ENCODE data around the gene DAD1. TPM values are rescaled to one million over a fixed set of nuclear protein-coding genes. Genes with fewer than 3 reads are reported as not detected.

DAD1 gene
- total RNA-seq, 3 donors from 2014 or later, result 287 to 323 (median 300) TPM

DNA sequence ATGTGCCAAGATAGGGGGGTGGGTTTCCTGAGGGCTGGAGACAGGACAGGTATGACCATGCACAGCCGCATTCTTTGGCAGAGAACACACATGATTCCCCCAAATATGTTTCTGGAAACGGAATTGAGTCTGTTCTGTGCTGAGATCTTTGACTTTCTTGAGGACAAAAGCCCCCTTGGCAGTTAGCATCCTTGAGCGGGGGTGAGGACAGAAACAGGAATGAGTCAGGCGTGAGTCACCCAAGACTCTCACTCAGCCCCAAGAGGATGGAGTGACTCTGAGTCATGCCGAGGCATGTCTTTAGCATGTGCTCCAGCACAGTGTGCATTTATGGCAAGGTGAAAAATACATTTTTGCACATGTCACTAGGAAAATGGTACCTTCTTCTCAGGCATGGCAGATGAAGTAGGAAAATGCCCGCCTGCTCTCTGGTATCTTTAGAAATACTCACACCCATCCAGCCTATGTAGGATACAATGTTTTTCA is 52.1 kb downstream of the DAD1 start:
- H3K4me3 Mint-ChIP-seq, result peak overlapping the region; percentile 82
- ATAC-seq (peak; percentile 92 to 93), DNase-seq (peak; percentile 86)
- H3K36me3 Mint-ChIP-seq (ENCODE audit: insufficient read depth), result peaks cover 89% of the 10 kb centered on the region
- no peaks in the 10 kb centered on the region for H3K9me3 Mint-ChIP-seq
- peaks cover 93% of the 10 kb centered on the region for H3K4me1 Mint-ChIP-seq (ENCODE audit: low read depth)
- no peaks in the 10 kb centered on the region for H3K27me3 Mint-ChIP-seq (ENCODE audit: low read depth)

DNA sequence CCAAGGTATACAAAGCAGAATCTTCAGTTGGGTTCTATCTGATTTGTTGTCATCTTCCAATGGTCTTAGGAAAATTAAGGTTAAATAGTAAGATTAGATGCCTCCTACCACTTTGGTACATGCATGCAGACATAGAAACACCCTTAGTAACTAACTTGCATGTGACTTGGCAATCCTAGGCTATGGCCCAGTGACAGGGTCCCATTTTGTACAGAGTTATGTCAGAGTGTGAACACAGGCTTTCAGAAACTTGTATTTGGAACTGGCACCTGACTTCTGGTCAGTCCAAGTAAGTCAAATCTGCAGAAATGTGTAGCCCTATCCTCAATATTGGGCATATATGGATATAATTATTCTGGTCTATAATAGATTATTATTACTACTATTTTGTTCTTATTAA is 53.1 kb downstream of the DAD1 start:
- peaks cover 86% of the 10 kb centered on the region for H3K36me3 Mint-ChIP-seq (ENCODE audit: insufficient read depth)
- DNase-seq (no peak), ATAC-seq (no peak)
- peaks cover 93% of the 10 kb centered on the region for H3K4me1 Mint-ChIP-seq (ENCODE audit: low read depth)
- H3K4me3 Mint-ChIP-seq, result peak overlapping the region; percentile 19
- no peaks in the 10 kb centered on the region for H3K27me3 Mint-ChIP-seq (ENCODE audit: low read depth)
- no peaks in the 10 kb centered on the region for H3K9me3 Mint-ChIP-seq

DNA sequence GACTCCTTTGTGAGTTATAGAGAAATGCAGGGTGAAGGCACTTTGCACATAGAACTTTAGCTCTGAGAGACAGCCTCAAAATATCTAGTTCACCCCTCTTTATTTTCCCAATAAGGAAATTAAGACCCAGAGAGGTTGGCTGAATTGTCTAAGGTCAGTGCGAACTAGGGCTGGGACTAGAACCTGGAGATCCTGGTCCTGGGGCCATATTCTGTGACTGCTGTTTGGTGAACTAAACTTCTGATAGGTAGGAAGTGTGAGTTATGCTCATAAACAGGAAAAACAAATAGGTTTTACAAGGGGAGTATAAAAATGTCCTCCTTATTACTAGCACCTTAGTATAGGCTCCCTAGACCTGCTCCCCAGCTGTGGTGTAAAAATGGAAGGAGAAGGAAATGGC is 53.9 kb downstream of the DAD1 start:
- Mint-ChIP-seq H3K4me1 (ENCODE audit: low read depth) (peaks cover 90% of the 10 kb centered on the region), H3K27me3 (ENCODE audit: low read depth) (no peaks in the 10 kb centered on the region), H3K9me3 (no peaks in the 10 kb centered on the region), H3K4me3 (peak overlapping the region; percentile 70), H3K36me3 (ENCODE audit: insufficient read depth) (peaks cover 81% of the 10 kb centered on the region)
- ATAC-seq (no peak), DNase-seq (no peak)

DNA sequence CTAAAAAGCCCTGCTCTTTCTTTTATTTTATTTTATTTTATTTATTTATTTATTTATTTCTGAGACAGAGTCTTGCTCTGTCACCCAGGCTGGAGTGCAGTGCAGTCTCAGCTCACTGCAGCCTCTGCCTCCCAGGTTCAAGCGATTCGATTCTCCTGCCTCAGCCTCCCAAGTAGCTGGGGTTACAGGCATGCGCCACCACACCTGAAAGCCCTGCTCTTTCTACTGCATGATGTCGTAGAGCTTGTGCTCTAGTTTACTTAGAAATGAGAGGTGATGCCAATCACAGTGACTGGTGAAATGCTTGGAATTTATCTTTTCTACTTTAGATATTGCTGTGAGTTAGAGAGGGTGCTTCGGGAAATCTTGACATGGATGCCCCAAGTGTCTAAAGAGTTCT is 54.5 kb downstream of the DAD1 start:
- Mint-ChIP-seq H3K27me3 (ENCODE audit: low read depth) (no peaks in the 10 kb centered on the region), H3K4me1 (ENCODE audit: low read depth) (peaks cover 90% of the 10 kb centered on the region), H3K4me3 (peak overlapping the region; percentile 70), H3K9me3 (no peaks in the 10 kb centered on the region), H3K36me3 (ENCODE audit: insufficient read depth) (peaks cover 82% of the 10 kb centered on the region)
- DNase-seq (no peak), ATAC-seq (no peak)

DNA sequence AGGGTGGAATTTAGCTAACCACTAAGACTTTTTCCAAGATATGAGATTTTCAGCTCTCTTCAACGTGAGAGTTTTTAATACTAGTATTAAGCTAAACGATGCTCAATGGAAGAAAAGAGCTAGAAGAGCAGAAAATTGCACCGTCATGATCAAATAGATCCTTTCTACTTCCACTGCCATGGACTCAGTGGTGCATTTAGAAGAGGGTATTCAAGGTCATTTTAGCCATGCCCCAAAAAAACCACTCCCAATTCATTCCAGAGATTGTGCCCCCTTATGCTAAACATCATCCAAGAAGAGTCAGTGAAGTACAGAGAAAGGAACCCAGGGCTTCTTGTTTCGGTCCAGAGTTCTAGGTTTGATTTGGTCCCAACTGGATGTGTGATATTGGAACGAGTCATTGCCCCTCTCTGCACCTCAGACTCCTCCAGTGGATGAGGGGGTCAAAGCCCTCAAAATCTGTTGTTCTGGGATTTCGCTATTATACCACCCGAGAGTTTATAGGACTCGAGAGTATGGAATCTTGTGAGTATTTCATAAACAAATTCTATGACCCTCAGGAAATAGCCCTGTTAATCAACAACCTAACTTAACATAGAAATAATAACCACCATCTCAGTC is 55.2 kb downstream of the DAD1 start:
- peak overlapping the region; percentile 82 for H3K4me3 Mint-ChIP-seq
- no peak for ATAC-seq
- H3K9me3 Mint-ChIP-seq, result no peaks in the 10 kb centered on the region
- DNase-seq, result no peak
- peaks cover 82% of the 10 kb centered on the region for H3K36me3 Mint-ChIP-seq (ENCODE audit: insufficient read depth)
- peaks cover 90% of the 10 kb centered on the region for H3K4me1 Mint-ChIP-seq (ENCODE audit: low read depth)
- no peaks in the 10 kb centered on the region for H3K27me3 Mint-ChIP-seq (ENCODE audit: low read depth)

DNA sequence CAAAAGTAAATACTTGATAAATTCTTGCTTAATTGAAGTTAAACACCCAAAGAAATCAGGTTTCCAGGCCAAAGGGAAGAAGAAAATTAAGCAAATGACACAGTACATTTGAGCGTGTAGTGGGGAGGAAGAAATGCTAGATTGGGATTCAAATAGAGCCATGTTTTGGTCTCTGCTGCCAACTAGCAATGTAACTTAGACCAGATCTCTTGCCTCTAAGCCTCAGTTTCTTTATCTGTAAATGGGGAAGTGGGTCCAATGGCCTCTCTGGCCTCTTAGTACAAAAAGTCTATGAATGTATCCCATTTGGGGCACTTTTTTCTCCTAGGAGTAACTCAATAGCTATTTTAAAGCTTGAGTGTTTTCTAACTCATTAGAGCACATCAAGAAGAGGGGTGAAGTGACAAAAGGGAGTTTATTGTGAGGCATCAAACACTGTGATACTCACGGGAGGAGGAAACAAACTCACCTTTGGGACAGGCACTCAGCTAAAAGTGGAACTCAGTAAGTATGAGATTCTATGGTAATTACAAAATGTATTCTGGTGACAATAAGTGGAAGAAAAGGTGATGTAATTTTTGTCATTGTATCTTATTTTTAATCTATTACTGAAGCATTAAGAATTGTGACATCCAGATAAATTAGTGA is 55.8 kb downstream of the DAD1 start:
- Mint-ChIP-seq H3K9me3 (no peaks in the 10 kb centered on the region), H3K27me3 (ENCODE audit: low read depth) (no peaks in the 10 kb centered on the region), H3K36me3 (ENCODE audit: insufficient read depth) (peaks cover 82% of the 10 kb centered on the region), H3K4me3 (peak overlapping the region; percentile 82), H3K4me1 (ENCODE audit: low read depth) (peaks cover 90% of the 10 kb centered on the region)
- DNase-seq (no peak), ATAC-seq (no peak)

DNA sequence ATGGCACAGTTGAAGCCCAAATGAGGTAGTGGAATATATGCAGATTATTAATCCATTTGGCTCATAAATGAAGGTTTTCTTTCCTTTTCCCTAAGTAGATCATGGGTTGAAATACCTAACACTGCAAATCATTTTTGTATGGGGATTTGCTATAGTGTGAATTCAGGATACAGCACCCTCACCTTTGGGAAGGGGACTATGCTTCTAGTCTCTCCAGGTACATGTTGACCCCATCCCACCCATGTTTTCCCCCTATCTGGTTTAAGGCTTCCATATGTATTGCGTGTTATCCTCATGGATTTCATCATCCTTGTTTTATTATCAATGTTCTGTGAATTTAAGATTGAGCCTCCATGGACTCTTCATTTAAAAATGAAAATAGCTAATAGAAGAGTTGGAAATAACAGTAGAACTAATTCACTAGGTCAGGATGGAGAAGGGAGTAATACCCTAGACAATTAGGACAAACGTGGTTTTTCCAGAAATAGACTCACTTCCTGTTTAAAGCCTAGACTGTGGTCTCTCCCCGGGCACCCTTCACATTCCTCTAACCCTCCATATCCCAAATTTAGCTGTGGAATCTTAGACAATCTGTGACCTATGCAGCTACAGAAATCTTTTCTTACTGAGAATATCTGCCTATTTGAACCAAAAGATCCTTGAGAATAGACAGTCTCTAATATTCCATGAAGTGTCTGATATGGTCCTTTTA is 56.5 kb downstream of the DAD1 start:
- H3K4me1 Mint-ChIP-seq (ENCODE audit: low read depth), result peaks cover 88% of the 10 kb centered on the region
- peaks cover 79% of the 10 kb centered on the region for H3K36me3 Mint-ChIP-seq (ENCODE audit: insufficient read depth)
- ATAC-seq, result no peak
- no peaks in the 10 kb centered on the region for H3K9me3 Mint-ChIP-seq
- H3K4me3 Mint-ChIP-seq, result peak overlapping the region; percentile 82
- no peak for DNase-seq
- H3K27me3 Mint-ChIP-seq (ENCODE audit: low read depth), result no peaks in the 10 kb centered on the region

DNA sequence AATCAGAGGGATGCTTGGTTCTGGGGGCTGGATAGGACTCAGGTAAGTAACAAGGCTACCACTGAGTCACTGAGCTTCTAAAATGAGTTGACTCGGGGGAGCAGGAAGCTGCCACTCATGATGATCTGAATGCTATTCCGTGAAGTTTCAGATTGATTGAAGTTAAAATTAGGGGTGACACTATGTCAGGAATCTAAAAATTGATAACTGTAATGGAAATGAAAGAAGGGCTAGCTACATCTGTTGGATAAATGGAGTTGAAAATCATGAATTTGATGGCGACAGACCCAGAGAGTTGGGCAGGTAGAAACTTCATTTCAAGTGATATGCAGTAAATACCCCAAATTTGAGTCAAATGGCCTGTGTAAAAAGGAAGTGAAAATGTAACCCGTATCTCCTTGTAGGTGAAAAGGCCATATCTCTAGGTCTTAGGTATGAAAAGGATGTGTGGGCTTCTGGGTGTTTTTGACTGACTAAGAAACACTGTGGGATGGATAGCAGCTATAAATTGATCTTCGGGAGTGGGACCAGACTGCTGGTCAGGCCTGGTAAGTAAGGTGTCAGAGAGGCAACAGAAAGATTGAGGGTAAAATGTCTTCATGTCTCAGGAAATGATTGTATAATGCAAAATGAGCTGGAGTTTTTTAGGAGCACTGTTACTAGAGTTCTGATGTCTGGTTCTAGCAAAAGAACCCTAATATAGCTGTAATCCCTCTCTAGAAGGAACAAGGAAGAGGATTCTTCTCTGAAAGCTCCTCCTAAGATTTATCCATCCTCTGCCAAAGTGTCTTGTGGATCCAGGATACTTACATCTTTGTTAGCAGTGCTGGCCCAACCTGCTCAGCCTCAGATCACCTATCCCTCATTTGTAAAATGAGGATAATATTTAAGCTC is 57.3 kb downstream of the DAD1 start:
- peak; percentile 85 to 87 for ATAC-seq

DNA sequence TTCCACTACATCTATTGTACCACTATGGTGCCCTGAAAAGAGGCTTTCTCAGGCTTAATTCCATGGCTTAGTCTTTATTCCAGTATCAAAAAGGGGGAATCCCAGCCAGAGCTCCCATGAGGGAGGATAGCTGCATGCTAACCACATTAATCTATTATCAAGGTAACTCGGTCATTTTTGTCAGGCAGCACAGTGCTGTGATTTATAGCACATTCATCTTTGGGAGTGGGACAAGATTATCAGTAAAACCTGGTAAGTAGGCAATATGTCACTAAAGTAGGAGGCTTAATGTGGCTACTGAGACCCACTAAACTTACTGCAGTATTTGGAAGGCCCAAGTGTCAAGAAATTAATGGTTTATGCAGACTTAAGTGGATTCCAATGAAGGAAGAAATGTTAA is 58.9 kb downstream of the DAD1 start:
- Mint-ChIP-seq H3K27me3 (ENCODE audit: low read depth) (no peaks in the 10 kb centered on the region), H3K36me3 (ENCODE audit: insufficient read depth) (peaks cover 84% of the 10 kb centered on the region), H3K4me3 (peak overlapping the region; percentile 83), H3K4me1 (ENCODE audit: low read depth) (peaks cover 92% of the 10 kb centered on the region), H3K9me3 (no peaks in the 10 kb centered on the region)
- DNase-seq (no peak), ATAC-seq (no peak)

More for the DNA sequence above, 57.3 kb downstream of the DAD1 start:
- Mint-ChIP-seq H3K27me3 (ENCODE audit: low read depth) (no peaks in the 10 kb centered on the region), H3K4me1 (ENCODE audit: low read depth) (peaks cover 88% of the 10 kb centered on the region), H3K4me3 (peak overlapping the region; percentile 82), H3K9me3 (no peaks in the 10 kb centered on the region), H3K36me3 (ENCODE audit: insufficient read depth) (peaks cover 79% of the 10 kb centered on the region)
- DNase-seq, result no peak

DNA sequence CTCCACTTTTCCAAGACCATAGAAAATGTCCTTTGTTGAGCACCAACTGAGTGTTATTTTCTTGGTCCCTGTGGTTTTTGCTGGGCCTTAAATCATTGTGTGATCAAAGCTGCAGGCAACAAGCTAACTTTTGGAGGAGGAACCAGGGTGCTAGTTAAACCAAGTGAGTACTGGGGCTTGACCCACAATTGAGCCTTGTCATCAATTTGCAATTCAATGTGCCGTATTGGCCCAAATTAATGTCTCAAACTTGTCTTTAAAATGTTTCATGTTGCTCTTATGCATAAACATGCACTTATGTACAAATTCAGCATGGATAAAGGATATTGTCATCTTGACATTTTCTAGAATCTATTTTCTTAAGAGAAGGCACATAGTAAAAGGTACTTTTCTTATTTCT is 62.3 kb downstream of the DAD1 start:
- no peaks in the 10 kb centered on the region for H3K9me3 Mint-ChIP-seq
- no peaks in the 10 kb centered on the region for H3K27me3 Mint-ChIP-seq (ENCODE audit: low read depth)
- peak overlapping the region; percentile 83 for H3K4me3 Mint-ChIP-seq
- H3K4me1 Mint-ChIP-seq (ENCODE audit: low read depth), result peaks cover 90% of the 10 kb centered on the region
- DNase-seq (no peak), ATAC-seq (no peak)
- H3K36me3 Mint-ChIP-seq (ENCODE audit: insufficient read depth), result peaks cover 77% of the 10 kb centered on the region

DNA sequence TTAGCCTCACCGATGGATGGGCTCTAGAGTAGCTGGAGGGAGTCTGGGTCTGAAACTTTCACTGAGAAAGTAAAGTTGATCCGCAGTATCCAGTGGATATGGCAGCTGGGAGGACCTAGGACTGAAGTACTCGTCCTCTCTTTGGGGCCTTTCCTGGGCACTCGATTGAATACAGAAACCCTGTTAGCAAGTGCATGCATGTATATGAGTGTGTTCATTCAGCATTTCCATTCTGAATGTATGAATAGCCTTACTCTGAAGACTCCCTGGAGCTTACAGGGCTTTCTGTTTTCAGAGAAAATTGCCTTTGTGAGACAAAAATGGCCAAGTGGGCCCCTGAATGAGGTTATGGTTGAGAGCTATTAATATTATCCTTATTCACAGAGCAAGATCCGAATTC is 62.8 kb downstream of the DAD1 start:
- peak overlapping the region; percentile 83 for H3K4me3 Mint-ChIP-seq
- DNase-seq, result no peak
- no peaks in the 10 kb centered on the region for H3K9me3 Mint-ChIP-seq
- ATAC-seq, result peak; percentile 41 to 53
- H3K4me1 Mint-ChIP-seq (ENCODE audit: low read depth), result peaks cover 90% of the 10 kb centered on the region
- H3K27me3 Mint-ChIP-seq (ENCODE audit: low read depth), result no peaks in the 10 kb centered on the region
- peaks cover 77% of the 10 kb centered on the region for H3K36me3 Mint-ChIP-seq (ENCODE audit: insufficient read depth)

DNA sequence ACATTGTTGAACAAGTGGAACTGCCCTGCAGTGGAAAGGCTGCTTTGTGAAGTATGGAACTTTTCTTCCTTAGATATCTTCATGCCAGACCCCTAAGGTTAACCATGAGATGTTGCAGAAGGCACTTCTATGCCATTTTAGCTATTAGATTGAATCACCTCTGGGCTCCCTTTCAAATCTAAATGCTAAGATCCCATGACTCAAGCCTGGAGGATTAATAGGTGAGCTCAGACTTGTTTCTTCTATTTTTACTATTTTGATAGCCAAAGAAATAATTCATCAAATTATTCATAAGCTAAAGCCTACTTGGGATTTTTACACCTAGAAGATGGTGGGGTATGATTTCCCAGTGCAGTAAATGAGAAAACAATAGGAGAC is 64.3 kb downstream of the DAD1 start:
- no peaks in the 10 kb centered on the region for H3K9me3 Mint-ChIP-seq
- no peaks in the 10 kb centered on the region for H3K27me3 Mint-ChIP-seq (ENCODE audit: low read depth)
- peaks cover 82% of the 10 kb centered on the region for H3K36me3 Mint-ChIP-seq (ENCODE audit: insufficient read depth)
- peaks cover 92% of the 10 kb centered on the region for H3K4me1 Mint-ChIP-seq (ENCODE audit: low read depth)
- DNase-seq (no peak), ATAC-seq (no peak)
- H3K4me3 Mint-ChIP-seq, result peak overlapping the region; percentile 83

DNA sequence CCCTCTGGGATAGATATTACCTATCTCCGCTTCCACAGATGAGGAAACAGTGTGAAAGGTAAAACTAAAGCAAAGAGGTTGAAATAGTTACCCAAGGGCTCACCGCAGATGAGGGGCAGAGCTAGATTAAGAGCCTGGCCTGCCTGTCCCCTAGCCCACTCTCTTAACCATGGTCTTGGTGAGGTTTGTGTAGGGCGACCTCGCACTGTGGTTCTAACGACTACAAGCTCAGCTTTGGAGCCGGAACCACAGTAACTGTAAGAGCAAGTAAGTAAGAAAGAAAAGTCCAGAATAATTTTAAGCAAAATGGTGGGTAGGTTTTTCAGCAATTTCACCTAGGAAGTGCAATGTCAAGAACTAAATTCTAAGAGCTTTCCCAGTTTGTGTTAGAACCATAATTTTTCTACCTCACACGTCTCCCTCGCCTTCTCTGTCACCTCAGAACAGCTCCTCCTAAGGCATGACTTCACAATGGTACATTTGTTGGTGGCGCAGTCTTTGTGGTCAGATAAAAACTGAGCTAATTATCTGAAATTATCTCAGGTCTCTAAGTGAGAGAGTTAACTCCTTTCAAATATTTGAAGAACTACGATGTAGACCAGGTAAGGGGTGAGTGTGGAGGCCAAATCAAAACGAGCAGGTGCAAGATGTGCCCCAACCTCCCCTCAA is 64.8 kb downstream of the DAD1 start:
- Mint-ChIP-seq H3K36me3 (ENCODE audit: insufficient read depth) (peaks cover 82% of the 10 kb centered on the region), H3K27me3 (ENCODE audit: low read depth) (no peaks in the 10 kb centered on the region), H3K9me3 (no peaks in the 10 kb centered on the region), H3K4me3 (peak overlapping the region; percentile 83), H3K4me1 (ENCODE audit: low read depth) (peaks cover 92% of the 10 kb centered on the region)
- DNase-seq (no peak), ATAC-seq (no peak)

Data from activated T-cell treated with anti-CD3 and anti-CD28 coated beads, Interleukin-2, amount 50 U/mL, for 4 hours (primary cell).